NCI-H2107 treated with DMSO at 0.1 percent for 48 hours (cell line): ENCODE measurements around the gene FTO.

ENCODE experiments used
- DNase-seq: peaks from one replicate; lab custom pipeline; 2025; ENCODE audit not compliant: unreplicated experiment; lab: John Stamatoyannopoulos, UW

The FTO gene

GRCh38 chr16:54070789-54071343 lies 366.9 kb downstream of the FTO start:
- DNase-seq = no peak

DNA sequence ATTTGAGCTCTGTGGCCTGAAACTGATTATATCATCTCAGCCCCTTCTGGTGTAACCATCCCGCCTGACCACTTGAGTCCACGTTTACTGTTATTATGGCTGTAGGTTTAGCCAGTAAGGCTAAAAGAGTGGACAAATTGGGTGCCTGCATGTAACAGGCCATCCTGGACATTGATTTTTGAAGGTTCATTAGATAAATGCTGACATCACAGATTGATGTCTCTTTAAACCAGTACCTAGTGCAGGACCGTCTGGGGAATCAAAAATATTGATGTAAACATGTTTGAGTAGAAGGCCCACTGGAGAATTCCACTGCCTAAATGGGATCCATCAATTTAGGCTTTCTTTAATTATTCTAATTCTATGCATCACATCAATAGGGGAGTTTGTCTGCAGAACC lies 367.6 kb downstream of the FTO start:
- DNase-seq = no peak

- no peak for DNase-seq
These were observed 368.3 kb downstream of the FTO start for GRCh38 chr16:54072237-54072636.

- DNase-seq = no peak
These were observed 369.4 kb downstream of the FTO start for GRCh38 chr16:54073356-54073755.

DNA sequence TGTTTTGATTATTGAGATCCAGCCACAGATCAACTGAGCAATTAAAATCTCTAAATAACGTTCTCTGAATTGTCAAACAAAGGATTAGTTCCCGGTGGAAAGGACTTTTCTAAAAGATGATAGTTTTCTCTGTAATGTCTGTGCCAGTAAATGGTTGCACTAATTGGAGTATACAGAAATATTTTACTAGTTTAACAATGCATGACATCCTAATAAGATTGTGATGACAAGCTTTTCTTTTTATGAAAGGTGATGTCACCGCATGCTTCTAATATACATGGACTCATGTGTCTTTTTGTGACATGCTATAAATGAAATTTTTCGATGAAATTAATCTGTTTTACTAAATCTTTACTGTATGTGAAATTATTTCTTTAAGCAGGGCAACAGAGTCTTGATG lies 371.5 kb downstream of the FTO start:
- no peak for DNase-seq

- no peak for DNase-seq
These were observed 372.1 kb downstream of the FTO start for GRCh38 chr16:54076006-54076504.

- no peak for DNase-seq
These were observed 373.3 kb downstream of the FTO start for GRCh38 chr16:54077050-54077821.

DNA sequence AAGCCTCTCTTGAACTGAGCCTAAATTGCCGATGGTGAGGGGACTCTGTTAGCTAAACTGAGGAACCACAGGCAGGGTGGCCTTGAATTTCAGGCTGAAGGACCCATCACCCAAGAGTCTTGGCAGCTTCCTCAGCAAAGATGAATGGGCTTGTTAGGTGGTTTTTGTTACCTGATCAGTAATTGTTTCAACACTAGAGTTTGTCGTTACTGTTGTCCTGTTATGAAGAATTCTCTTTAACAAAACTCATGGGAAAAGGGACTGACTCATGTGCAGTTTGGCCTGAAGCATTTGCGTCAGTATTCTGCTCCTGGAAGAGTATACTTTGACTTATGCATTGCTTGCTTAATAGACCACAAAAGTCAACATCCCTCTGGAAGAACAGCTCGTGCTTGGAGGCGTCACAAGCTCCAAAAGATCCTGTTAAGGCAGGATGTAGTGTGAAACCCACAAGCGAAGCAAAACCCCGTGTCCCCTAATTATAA lies 376.6 kb downstream of the FTO start:
- DNase-seq = no peak

DNA sequence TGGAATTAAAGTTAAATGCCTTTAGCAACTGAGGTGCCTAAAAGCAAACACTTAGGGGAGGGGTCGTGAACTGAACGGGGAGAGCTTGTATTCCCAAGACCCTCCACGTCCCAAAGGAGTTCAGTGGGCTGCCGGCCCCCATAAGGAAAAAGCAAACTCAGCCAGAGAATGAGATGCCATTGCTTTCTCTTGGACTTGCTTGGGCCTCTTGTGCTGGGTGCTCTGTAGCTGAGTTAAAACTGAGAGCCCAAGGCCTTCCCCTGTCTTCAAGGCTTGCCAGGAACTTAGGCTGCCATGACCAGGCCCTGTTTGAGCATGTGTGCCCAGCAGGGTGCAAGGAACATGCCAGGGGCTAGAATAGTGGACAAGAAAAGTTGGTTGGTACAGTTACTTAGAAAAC lies 382.8 kb downstream of the FTO start:
- no peak for DNase-seq

GRCh38 chr16:54090602-54091001 lies 386.6 kb downstream of the FTO start:
- DNase-seq = no peak

DNA sequence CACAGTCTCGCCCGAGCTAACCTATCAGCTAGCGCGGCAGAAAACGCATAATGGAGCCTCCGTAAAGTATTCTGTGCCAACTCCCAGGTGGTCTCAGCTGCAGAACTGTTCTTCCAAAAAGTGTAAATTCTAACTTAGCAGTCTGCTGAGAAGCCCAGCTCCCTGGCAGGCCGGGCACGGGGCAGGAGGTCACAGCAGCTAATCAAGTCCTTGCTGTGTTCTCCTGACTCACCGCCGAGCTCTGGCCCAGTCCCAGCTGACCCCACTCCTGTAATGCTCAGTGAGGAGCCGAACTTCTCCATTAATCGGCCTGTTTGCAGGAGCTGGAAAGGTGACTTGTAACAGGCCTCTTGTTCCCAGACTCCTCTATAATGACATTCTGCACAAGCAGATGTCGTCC lies 389.3 kb downstream of the FTO start:
- no peak for DNase-seq

DNA sequence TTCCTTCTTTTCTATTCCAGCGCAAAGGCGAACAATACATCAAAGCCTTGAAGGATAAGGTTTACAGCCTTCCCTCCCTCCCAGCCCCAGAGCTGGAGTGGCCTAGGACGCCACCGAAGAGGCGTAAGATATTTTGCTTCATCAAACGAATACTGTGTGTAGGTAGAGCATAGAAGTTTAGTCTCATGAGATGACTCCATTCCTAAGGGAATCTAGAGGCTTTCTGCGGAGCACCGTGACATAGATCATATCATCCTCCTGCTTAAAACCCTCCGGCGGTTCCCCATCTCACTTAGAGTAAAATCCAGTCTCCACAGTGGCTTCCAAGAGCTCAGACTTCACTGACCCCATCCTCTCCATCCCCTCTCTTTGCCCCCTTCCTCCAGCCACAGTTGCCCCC lies 390.7 kb downstream of the FTO start:
- no peak for DNase-seq

DNA sequence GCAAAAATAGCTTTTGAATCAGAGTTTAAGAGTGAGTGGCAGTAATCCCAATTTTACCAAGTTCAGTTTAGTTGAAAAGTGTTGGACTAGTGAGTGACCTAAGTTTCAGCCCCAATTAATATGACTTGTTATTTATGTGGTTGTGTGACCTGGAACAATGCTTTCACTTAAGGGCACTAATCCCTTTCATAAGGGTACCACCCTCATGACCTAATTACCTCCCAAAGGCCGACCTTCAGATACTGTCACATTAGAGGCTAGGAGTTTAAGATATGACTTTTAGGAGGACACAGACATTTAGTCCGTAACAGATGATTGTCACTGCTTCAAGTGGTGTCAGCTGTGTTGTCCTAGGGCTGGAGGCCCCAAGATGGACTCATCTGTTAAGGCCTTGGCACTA lies 392.7 kb downstream of the FTO start:
- DNase-seq = no peak

GRCh38 chr16:54097774-54098173 lies 393.8 kb downstream of the FTO start:
- no peak for DNase-seq

DNA sequence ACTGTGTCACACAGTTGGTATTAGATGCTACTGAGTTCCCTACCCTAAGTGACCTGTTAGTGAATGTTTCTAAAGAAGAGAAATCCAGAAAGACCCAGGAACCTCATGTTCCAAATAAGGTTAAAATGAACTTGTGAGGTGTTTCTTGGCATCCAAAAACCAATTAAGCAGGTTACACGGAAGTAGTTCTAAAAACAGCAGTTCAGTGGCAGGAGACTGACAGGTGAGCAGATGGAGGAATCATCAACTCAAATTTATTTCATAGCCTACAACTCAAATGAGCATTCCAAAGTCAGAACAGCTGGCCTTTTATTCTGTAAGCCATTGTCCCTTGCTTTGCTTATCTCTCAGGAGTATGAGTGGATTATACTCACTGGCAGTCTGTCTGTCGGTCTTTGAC lies 394.3 kb downstream of the FTO start:
- DNase-seq = no peak

DNA sequence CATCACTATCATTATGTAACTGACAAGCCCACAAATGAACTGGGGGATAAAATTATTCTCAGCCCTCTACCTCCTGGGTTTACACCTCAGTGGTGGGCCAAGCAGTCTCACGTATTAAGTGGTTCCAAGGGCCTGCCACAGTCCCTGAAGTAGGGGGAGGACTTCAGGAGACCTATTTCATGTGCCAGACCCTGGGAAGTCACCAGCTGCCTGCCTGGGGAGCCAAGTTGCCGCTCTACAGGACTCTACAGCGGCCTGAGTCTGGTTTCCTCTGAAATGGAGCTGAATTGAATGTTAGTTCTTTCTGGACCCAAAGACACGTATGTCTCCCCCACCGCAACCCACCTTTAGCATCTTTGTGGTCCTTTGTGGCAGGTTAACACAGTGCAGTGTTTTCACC lies 395.7 kb downstream of the FTO start:
- DNase-seq = no peak

- no peak for DNase-seq
These were observed 399.2 kb downstream of the FTO start for GRCh38 chr16:54102888-54103866.

- no peak for DNase-seq
These were observed 402.1 kb downstream of the FTO start for GRCh38 chr16:54106057-54106456.

GRCh38 chr16:54107583-54108202 lies 403.7 kb downstream of the FTO start:
- DNase-seq = no peak

GRCh38 chr16:54110016-54110981 lies 406.3 kb downstream of the FTO start:
- DNase-seq = no peak
